HCT116 (cell line): ENCODE results near the gene ATP1A2. TPM values are rescaled to one million over a fixed set of nuclear protein-coding genes. Genes with fewer than 3 reads are reported as not detected.

Experiments used
- ATAC-seq: fragments of 200-7000 bp; cut with Tn5 transposase; 2 replicates; pipeline ENCODE4 v1.9.1; 2020; ENCODE audit warnings: mild to moderate bottlenecking, moderate library complexity
- BruUV-seq: library from RNA; stranded (reverse); fragments of 400-500 nt; replicated peaks from 2 replicates; lab custom pipeline; 2021; lab: Mats Ljungman, UMichigan
- CTCF ChIA-PET: fragments of 300-600 bp; sonication (Branson Sonifier 250); formaldehyde crosslinking; loops from one replicate; lab custom pipeline; 2021; ENCODE audit warnings: antibody characterized with exemption; lab: Charles Lee
- POLR2A ChIA-PET: fragments of 300-600, 350-600 bp; sonication (Branson Sonifier 250); formaldehyde crosslinking; loops from one replicate; lab custom pipeline; 2021; ENCODE audit warnings: antibody characterized with exemption; lab: Charles Lee
- RAD21 ChIA-PET, 2 experiments: fragments of 300-600 bp; sonication (Branson Sonifier 250); formaldehyde crosslinking; loops; one replicate each; lab custom pipeline; 2023; ENCODE audit warnings: low total read pairs in 2 of 2; ENCODE audit not compliant: uncharacterized antibody in 2 of 2, unreplicated experiment in 2 of 2, low non-redundant PET in 1 of 2; lab: Charles Lee
- DNase-seq: peaks from one replicate; pipeline ENCODE4 v3.0.0-alpha.2; 2010; ENCODE audit warnings: low read depth, low spot score
- H2AFZ ChIP-seq: fragments of 200-600 bp; shearing (Covaris generic), sonication (generic); 2 replicates; pipeline ENCODE4 v1.6.1; 2017; ENCODE audit warnings: low read depth, mixed run types, mixed read lengths, antibody characterized with exemption, low read length; ENCODE audit not compliant: poor library complexity, severe bottlenecking
- H3K27ac ChIP-seq: 2 replicates; pipeline ENCODE4 v1.5.1; 2012; ENCODE audit warnings: low read depth, low read length
- H3K27me3 ChIP-seq: fragments of 200-600 bp; sonication (generic); 2 replicates; pipeline ENCODE4 v1.6.1; 2016; ENCODE audit warnings: mixed run types, low read length, mixed read lengths; ENCODE audit not compliant: insufficient read depth
- H3K36me3 ChIP-seq, 2 experiments: fragments of 200-500 bp in 1 of 2; fragments of 200-600 bp in 1 of 2; sonication (Bioruptor generic) in 1 of 2; sonication (generic) in 1 of 2; 2 replicates each; pipeline versions ENCODE4 v1.5.1 to v1.6.1; 2014 to 2016; ENCODE audit warnings: low read length in 2 of 2, inconsistent platforms in 1 of 2, mixed read lengths in 1 of 2, mixed run types in 1 of 2; ENCODE audit not compliant: insufficient read depth in 2 of 2, control insufficient read depth in 1 of 2
- H3K4me1 ChIP-seq, 2 experiments: fragments of 200-600 bp in 1 of 2; sonication (generic) in 1 of 2; 2 replicates each; pipeline versions ENCODE4 v1.5.1 to v1.6.1; 2012 to 2017; ENCODE audit warnings: low read length in 2 of 2, inconsistent platforms in 1 of 2, mild to moderate bottlenecking in 1 of 2, mixed read lengths in 1 of 2, mixed run types in 1 of 2, moderate library complexity in 1 of 2; ENCODE audit not compliant: insufficient read depth in 2 of 2, control insufficient read depth in 1 of 2
- H3K4me2 ChIP-seq: fragments of 200-600 bp; sonication (generic); 2 replicates; pipeline ENCODE4 v1.6.1; 2017; ENCODE audit warnings: mixed run types, low read length, mixed read lengths
- H3K4me3 ChIP-seq, 2 experiments: fragments of 200-600 bp in 1 of 2; sonication (generic) in 1 of 2; replicated peaks in 1 of 2; 2 replicates each; pipeline ENCODE4 v1.5.1; 2011 to 2016; ENCODE audit warnings: low read length in 2 of 2, control low read depth in 1 of 2, low read depth in 1 of 2, mild to moderate bottlenecking in 1 of 2, mixed read lengths in 1 of 2, mixed run types in 1 of 2
- H3K79me2 ChIP-seq: fragments of 200-600 bp; sonication (generic); 2 replicates; pipeline ENCODE4 v1.6.1; 2017; ENCODE audit warnings: mild to moderate bottlenecking, mixed run types, low read length, moderate library complexity, mixed read lengths; ENCODE audit not compliant: insufficient read depth
- H3K9ac ChIP-seq: fragments of 200-600 bp; sonication (generic); 2 replicates; pipeline ENCODE4 v1.6.1; 2016; ENCODE audit warnings: low read length, mixed read lengths
- H3K9me2 ChIP-seq: fragments of 200-600 bp; sonication (generic), shearing (Covaris generic); 2 replicates; pipeline ENCODE4 v1.6.1; 2017; ENCODE audit warnings: mixed run types, mild to moderate bottlenecking, moderate library complexity; ENCODE audit not compliant: insufficient read depth
- H3K9me3 ChIP-seq, 2 experiments: fragments of 200-500 bp in 1 of 2; fragments of 200-600 bp in 1 of 2; sonication (Bioruptor generic) in 1 of 2; sonication (generic) in 1 of 2; 2 replicates each; pipeline ENCODE4 v1.6.1; 2014 to 2017; ENCODE audit warnings: low read length in 2 of 2, mixed read lengths in 2 of 2, inconsistent platforms in 1 of 2, low read depth in 1 of 2, mild to moderate bottlenecking in 1 of 2, mixed run types in 1 of 2, moderate library complexity in 1 of 2; ENCODE audit not compliant: control insufficient read depth in 1 of 2, insufficient read depth in 1 of 2
- H4K20me1 ChIP-seq: fragments of 200-600 bp; sonication (generic), shearing (Covaris generic); 2 replicates; pipeline ENCODE4 v1.6.1; 2017; ENCODE audit warnings: mixed run types, mild to moderate bottlenecking, moderate library complexity; ENCODE audit not compliant: insufficient read depth
- CBX3 ChIP-seq: IDR thresholded peaks from 2 replicates; pipeline ENCODE4 v1.6.1; 2012; ENCODE audit warnings: low read depth
- CEBPB ChIP-seq: IDR thresholded peaks from 2 replicates; pipeline ENCODE4 v1.6.1; 2012; ENCODE audit warnings: low read depth
- CTCF ChIP-seq, 3 experiments: fragments of 200-600 bp in 1 of 3; sonication (generic) in 1 of 3; IDR thresholded peaks in 2 of 3; conservative IDR thresholded peaks in 1 of 3; 2 replicates each; pipeline ENCODE4 v1.5.1; 2012 to 2017; ENCODE audit warnings: low read depth in 2 of 3, low read length in 2 of 3, antibody characterized with exemption in 1 of 3, borderline replicate concordance in 1 of 3, control low read depth in 1 of 3, mild to moderate bottlenecking in 1 of 3, mixed read lengths in 1 of 3, mixed run types in 1 of 3, moderate library complexity in 1 of 3; ENCODE audit not compliant: insufficient read depth in 1 of 3
- EGR1 ChIP-seq: IDR thresholded peaks from 2 replicates; pipeline ENCODE4 v1.6.1; 2012; ENCODE audit warnings: low read depth
- ELF1 ChIP-seq: IDR thresholded peaks from 2 replicates; pipeline ENCODE4 v1.6.1; 2012; ENCODE audit warnings: low read depth, borderline replicate concordance
- EZH2phosphoT487 ChIP-seq: fragments of 200-600 bp; IDR thresholded peaks from 2 replicates; pipeline ENCODE4 v1.6.1; 2018; ENCODE audit warnings: antibody characterized with exemption, borderline replicate concordance
- JUND ChIP-seq: IDR thresholded peaks from 2 replicates; pipeline ENCODE4 v1.6.1; 2012
- MAX ChIP-seq: IDR thresholded peaks from 2 replicates; pipeline ENCODE4 v1.6.1; 2012
- POLR2AphosphoS5 ChIP-seq: IDR thresholded peaks from 2 replicates; pipeline ENCODE4 v1.6.1; 2011; ENCODE audit warnings: mild to moderate bottlenecking, low read depth, low read length, moderate library complexity
- SIN3A ChIP-seq: IDR thresholded peaks from 2 replicates; pipeline ENCODE4 v1.6.1; 2012; ENCODE audit warnings: low read depth
- SRF ChIP-seq: IDR thresholded peaks from 2 replicates; pipeline ENCODE4 v1.6.1; 2012; ENCODE audit warnings: low read depth
- TCF7L2 ChIP-seq: IDR thresholded peaks from 2 replicates; pipeline ENCODE4 v1.7.0; 2011; ENCODE audit warnings: borderline replicate concordance, inconsistent platforms; ENCODE audit not compliant: insufficient read depth, insufficient read length; ENCODE audit errors: extremely low read depth
- YY1 ChIP-seq: IDR thresholded peaks from 2 replicates; pipeline ENCODE4 v1.6.1; 2011; ENCODE audit warnings: low read length, low read depth, moderate library complexity, mild to moderate bottlenecking; ENCODE audit not compliant: insufficient replicate concordance; ENCODE audit errors: extremely low read depth
- ZNF274 ChIP-seq: fragments of 200-500 bp; sonication (Bioruptor generic); IDR thresholded peaks from 2 replicates; pipeline ENCODE4 v1.6.1; 2014; ENCODE audit warnings: mild to moderate bottlenecking, low read depth, low read length, inconsistent platforms
- intact Hi-C: fragments of 100-400 bp; cut with micrococcal nuclease; formaldehyde crosslinking; loops from 2 replicates; pipeline ENCODE4 v1.10.0; 2022
- total RNA-seq: library from RNA; stranded (reverse); gene quantifications from one replicate; pipeline ENCODE4 v1.2.1, GENCODE V29; 2021; ENCODE audit not compliant: unreplicated experiment
- TF ChIP-seq, protein P1 (sequence below): IDR thresholded peaks from 2 replicates; pipeline ENCODE4 v1.6.1; 2012

The ATP1A2 gene
- total RNA-seq, 1 experiment from 2014 or later: not detected

- Histone ChIP-seq H3K36me3 (no peaks in the 10 kb centered on the region; a peak in 2 of 4 replicates), H3K9me3 (no peaks in the 10 kb centered on the region), H3K79me2 (peaks cover 4% of the 10 kb centered on the region; the same call in 1 of the 2 replicates)
- ChIA-PET CTCF (no interaction called here), RAD21 (no interaction called here), POLR2A (no interaction called here)
- BruUV-seq: no TSS peak
- intact Hi-C loops: no loop called here
- no peak for DNase-seq
- no peak for TF ChIP-seq EZH2phosphoT487
- TF ChIP-seq JUND: no peak
- no peak for TF ChIP-seq ZNF274
- no peak for TF ChIP-seq YY1
- no peak for TF ChIP-seq SIN3A
- no peak for TF ChIP-seq MAX
- no peak for TF ChIP-seq ELF1
- TF ChIP-seq, all 23 proteins: peak for 0
- H3K9me2 ChIP-seq: no peaks in the 10 kb centered on the region
- H3K9ac ChIP-seq: no peak overlapping the region
- no peak overlapping the region for H3K4me3 ChIP-seq
- H3K4me1 ChIP-seq: peaks cover 5 to 12% of the 10 kb centered on the region in 2 experiments; a peak in 3 of 4 replicates
- H3K27me3 ChIP-seq: no peaks in the 10 kb centered on the region
- no peak overlapping the region for H3K4me2 ChIP-seq
- no peak for ATAC-seq
- H3K27ac ChIP-seq: no peak overlapping the region
- H2AFZ ChIP-seq: no peak overlapping the region
- H4K20me1 ChIP-seq: no peaks in the 10 kb centered on the region
Observed at GRCh38 chr1:160093069-160093395, 22.5 kb upstream of the ATP1A2 start.

GRCh38 chr1:160093624-160094290 is 21.8 kb upstream of the ATP1A2 start:
- H2AFZ ChIP-seq: no peak overlapping the region
- H3K27ac ChIP-seq: no peak overlapping the region
- TF ChIP-seq CTCF (IDR thresholded peaks at IDR 0.05 in 2 of 3, conservative IDR thresholded peaks at IDR 0.05 in 1 of 3; ENCODE audit: borderline replicate concordance in 1 of 3, insufficient read depth in 1 of 3, low read depth in 2 of 3, low read length in 2 of 3): no peak
- TF ChIP-seq CEBPB: no peak
- TF ChIP-seq POLR2AphosphoS5: no peak
- TF ChIP-seq CBX3: no peak
- TF ChIP-seq YY1: no peak
- TF ChIP-seq, protein P1, sequence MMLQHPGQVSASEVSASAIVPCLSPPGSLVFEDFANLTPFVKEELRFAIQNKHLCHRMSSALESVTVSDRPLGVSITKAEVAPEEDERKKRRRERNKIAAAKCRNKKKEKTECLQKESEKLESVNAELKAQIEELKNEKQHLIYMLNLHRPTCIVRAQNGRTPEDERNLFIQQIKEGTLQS: no peak
- no peak for TF ChIP-seq MAX
- no peak for TF ChIP-seq SRF
- TF ChIP-seq EGR1: no peak
- no peak for TF ChIP-seq TCF7L2
- TF ChIP-seq JUND: no peak
- H3K4me1 ChIP-seq: peaks cover 5 to 12% of the 10 kb centered on the region in 2 experiments; a peak in 3 of 4 replicates
- H4K20me1 ChIP-seq: no peaks in the 10 kb centered on the region
- DNase-seq (no peak), ATAC-seq (no peak)
- no peak overlapping the region for H3K4me2 ChIP-seq
- intact Hi-C loops: no loop called here
- no TSS peak for BruUV-seq
- ChIA-PET RAD21 (no interaction called here), CTCF (no interaction called here), POLR2A (no interaction called here)
- H3K9ac ChIP-seq: no peak overlapping the region
- no peak overlapping the region for H3K4me3 ChIP-seq
- H3K27me3 ChIP-seq: no peaks in the 10 kb centered on the region
- H3K79me2 ChIP-seq: peaks cover 4% of the 10 kb centered on the region; the same call in 1 of the 2 replicates
- H3K9me2 ChIP-seq: no peaks in the 10 kb centered on the region
- H3K9me3 ChIP-seq: no peaks in the 10 kb centered on the region
- no peaks in the 10 kb centered on the region; a peak in 2 of 4 replicates for H3K36me3 ChIP-seq
